ENCODE measurements around the gene B3GALT6.
A peak's percentile ranks its signal among the peaks of the same experiment; 100 is the strongest.

B3GALT6 gene

GRCh38 chr1:1200876-1201810, 30.9 kb upstream of the B3GALT6 start:
- peak; percentile 81 for DNase-seq (ENCODE audit: low read depth, low spot score)

- no peak for DNase-seq (ENCODE audit: low read depth, low spot score)
These were observed 29.0 kb upstream of the B3GALT6 start for GRCh38 chr1:1202831-1203560.

DNA sequence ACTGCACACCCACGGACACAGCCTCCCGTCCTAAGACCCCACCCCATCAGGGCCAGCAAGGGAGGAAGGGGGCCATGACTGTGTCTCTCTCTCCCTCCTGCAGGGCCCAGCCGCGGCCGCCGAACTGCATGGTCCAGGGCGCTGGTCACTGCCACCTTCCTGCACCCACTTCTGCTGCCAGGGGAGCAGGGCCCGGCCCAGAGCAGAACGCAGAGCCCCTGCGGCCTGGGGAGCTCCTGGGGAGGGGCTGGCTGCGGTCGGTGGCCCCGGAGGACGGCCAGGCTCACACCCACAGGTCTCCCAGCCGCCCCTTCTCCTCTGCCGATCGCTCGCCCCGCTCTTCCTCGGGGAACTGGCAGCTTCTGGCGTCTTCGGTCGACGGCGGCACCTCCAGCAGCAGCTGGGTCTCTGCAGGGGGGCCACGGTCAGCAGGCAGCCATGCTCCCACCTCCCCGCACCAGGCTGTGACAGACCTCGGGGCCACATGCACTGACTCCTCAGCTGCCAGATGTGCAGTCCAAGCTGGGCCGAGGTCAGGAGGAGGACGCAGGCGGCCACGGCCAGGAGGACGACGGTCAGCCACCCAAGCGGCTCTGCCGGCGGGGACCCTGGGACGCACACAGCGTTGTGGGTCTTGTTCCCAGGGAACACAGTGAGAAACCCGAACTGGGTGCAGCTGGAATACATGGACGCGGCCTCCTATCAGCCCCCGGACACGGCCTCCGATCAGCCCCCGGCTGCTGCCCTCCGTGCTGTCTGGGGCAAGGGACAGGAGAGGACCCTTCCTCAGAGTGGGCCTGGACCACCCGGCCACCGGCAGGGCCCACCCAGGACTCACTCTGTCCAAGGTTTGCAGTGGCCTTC, 28.2 kb upstream of the B3GALT6 start:
- DNase-seq (ENCODE audit: low read depth, low spot score), result no peak

DNA sequence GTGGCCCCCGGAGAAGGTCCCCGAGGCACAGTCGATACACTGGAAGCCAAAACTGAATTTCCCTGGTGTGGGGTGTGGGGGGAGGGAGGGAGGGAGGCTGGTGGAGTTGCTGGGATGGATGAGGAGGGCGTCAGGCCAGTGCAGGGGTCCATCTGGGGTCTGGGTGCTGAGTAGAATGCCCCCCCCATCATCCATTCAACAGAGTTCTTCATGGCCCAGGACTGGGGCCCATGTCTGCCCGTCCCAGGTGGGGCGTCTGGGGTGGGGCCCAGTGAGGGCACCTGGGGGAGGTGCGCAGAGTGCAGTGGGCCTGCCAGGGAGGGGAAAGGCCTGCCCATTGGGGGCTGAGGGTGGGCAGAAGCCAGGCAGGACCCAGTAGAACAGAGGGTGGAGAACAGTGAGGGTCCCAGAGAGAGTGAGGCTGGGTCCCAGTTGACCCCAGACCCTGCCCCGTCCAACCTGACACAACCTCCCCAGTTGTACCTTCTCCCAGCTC, 27.6 kb upstream of the B3GALT6 start:
- DNase-seq (ENCODE audit: low read depth, low spot score), result no peak

DNA sequence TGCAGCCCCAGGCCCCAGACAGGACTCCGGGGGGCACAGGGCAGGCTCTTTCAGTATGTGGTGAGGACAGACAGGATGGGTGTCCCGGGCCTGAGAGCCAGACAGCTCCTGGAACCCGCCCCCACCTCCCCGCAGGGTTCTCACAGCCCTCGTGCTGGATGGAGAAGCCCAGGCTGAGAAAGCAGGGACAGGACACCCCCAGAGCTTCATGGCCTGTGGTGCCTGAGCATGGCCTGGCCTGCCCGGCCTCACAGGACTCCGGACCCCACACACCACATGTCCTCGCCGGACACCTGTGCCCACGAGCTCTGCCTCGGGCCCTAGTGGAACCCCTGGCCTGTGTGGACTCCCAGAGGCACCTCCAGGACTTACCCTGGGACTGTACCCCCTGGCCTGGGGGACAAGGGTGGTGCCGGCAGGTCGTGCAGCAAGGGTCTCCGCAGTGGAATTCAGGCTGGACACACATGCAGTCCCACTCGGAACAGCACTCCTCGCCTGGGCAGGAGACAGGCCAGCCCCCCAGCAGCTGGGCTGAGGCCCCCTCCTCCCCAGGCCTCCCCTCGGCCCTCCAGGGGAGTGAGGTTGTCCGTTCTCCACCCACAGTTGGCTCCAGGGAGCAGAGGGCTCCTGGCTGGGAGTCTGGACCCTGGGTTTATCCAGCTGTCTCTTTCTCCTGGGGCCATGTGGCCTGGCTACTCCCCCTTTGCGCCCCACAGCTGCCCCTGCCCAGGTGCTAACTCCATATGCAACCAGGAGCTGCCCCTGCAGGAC, 26.9 kb upstream of the B3GALT6 start:
- no peak for DNase-seq (ENCODE audit: low read depth, low spot score)

DNA sequence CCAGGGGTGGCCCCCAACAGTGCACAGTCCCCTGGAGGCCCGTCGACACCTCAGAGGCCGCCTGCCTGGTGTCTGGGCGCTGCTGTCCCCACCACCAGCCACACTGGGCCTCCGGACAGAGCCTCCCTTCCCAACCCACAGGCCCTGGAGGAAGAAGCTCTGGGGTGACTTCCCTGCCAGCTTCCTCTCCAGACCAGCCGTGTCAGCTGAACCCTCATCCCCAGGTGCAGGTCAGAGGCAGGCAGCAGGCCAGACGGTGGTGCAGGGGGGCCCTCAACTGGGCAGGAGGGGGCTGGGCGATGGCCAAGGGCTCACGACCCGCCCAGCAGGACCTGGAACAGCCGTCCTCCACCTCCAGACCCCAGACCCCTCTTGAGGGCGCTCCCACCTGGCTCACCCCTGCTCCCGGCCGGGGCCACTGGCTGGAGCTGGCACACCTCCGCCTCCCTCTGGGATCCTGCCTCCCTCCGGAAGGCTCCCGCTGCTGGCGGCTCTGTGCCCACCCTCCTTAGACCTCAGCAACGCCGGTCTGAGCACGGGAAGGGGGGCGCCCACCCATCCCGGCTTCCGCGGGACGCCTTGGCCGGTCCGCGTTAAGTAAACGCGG, 26.2 kb upstream of the B3GALT6 start:
- no peak for DNase-seq (ENCODE audit: low read depth, low spot score)

DNA sequence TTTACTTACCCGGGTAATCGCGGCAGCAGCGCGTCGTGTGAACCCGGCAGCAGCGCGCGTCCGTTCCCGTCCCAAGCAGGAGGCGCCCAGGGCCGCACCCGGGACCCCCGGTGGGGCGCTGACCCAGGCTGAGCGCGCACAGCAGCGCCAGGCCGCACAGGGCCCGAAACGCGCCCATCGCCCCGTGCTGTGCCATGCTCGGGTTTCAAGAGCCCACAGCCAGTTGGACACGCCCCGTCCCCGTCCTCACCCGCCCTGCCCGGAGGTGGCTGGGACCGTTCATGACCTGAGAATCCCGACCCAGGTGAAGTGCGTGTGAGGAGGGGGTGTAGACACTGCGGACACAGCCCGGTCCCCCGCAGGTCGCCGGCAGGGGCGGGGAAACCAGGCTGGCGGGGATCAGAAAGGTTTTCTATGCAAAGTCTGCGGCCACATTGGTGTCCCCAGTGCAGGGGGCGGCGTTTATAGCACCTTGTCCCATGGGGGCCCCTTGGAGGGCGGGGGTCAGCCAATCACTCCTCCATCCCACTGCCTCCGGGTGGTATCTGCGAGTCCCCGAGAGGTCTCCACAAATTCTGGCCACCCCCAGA, 25.6 kb upstream of the B3GALT6 start, which contains the start of gene TNFRSF18:
Gene TNFRSF18, minus strand, starts transcription at position 217 of the 590 bp plus-strand sequence. Its CDS starts 21 bp downstream, at position 196.
- DNase-seq (ENCODE audit: low read depth, low spot score), result no peak

DNA sequence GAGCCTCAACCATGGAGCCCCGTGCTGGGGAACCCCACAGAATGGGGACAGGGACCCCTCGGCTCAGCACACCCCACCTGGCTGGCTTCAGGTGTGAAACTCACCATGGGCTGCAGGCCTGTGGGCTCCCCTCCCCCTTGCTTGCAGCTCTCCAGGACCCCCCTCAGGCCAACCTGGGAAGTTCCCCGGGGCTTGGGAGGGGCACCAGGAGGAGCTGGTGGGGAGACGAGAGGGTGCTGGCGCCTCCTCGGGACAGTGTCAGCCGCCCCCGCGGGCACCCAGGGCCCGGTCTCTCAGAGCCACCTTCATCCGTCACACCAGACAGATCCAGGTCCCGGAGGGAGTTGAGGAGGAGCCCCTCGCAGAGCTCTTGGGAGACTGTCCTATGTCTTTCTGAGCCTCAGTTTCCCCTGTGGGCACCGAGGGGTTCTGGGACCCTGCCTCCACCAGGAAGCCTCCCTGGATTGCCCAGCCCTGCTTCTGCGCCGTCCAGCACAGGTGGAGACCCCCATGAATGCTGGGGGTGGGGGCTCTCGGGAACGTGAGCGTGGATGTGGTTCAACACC, 25.0 kb upstream of the B3GALT6 start:
- no peak for DNase-seq (ENCODE audit: low read depth, low spot score)

GRCh38 chr1:1207571-1207892, 24.5 kb upstream of the B3GALT6 start:
- no peak for DNase-seq (ENCODE audit: low read depth, low spot score)

DNA sequence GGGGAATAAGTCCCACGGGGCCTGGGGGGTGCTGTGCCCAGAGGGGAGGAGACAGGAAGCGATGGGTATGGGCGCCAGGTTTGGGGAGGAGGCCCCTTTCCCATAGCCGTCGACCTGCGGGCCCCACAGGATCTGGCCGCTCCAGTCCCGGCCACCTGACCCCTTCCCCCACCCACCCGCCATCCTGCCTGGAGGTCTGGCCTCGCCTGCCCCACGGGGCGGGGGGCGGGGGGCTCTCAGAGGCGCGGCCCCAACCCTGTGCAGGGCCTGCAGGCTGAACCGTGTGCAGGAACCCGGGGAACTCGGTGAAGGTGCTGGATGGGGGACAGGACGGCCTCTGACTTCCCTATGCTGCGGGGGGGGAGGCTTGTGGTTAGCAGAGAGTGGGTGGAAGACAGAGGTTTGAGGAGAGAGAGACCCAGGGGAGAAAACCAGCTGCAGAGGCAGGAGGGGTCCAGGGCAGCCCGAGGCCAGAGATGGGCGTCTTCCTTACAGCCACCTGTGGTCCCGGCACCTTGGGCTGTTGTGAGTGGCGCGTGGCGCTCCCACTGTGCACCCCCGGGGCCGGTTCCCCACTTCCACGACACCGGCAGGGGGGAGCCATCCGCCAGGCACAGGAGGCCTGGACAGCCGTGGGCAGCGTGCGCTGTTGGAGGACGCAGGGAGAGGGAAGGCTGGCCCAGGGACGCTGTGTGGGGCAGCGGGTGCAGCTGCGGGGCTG, 23.2 kb upstream of the B3GALT6 start:
- DNase-seq (ENCODE audit: low read depth, low spot score), result no peak

GRCh38 chr1:1210726-1211540, 21.1 kb upstream of the B3GALT6 start:
- DNase-seq (ENCODE audit: low read depth, low spot score), result no peak

DNA sequence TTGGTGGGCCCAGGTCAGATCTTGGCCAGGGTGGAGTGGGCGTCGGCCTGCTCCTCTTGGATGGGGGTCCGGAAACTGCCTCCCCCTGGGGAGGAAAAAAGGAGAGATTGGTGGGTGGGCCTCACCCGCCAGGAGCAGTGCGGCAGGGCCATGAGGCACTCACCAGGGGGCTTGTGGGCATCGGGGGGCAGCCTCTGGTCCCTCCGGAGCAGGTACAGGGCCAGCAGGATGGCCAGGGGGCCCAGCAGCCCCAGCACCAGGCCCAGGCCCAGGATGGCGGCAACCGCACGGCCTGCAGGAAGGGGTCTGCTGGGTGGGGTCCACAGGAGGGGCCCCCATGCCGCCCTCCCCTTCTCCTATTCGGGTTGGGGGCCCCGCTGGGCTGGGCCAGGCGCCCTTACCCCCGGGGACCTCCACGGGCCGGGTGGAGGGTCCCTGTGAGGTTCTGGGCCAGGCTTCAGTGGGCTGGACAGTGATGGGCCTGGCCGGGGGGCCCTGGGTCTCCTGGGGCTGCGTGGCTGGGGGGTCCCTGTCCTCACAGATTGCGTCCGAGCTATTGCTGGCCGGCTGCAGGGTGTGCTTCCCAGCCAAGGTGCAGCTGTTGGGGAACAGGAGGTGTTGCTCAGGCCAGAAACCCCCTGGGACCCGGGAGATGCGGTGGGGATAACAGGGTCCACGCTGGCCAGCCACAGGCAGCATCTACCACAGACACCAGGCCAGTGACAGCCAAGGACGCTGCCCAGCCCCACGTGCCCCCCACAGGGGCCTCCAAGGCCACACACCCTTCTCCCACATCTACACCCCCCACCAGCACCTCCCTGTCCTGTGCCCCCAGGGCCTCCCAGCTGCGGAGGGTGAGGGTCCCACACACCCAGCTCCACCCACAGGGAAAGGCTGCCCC, 20.2 kb upstream of the B3GALT6 start:
- no peak for DNase-seq (ENCODE audit: low read depth, low spot score)

DNA sequence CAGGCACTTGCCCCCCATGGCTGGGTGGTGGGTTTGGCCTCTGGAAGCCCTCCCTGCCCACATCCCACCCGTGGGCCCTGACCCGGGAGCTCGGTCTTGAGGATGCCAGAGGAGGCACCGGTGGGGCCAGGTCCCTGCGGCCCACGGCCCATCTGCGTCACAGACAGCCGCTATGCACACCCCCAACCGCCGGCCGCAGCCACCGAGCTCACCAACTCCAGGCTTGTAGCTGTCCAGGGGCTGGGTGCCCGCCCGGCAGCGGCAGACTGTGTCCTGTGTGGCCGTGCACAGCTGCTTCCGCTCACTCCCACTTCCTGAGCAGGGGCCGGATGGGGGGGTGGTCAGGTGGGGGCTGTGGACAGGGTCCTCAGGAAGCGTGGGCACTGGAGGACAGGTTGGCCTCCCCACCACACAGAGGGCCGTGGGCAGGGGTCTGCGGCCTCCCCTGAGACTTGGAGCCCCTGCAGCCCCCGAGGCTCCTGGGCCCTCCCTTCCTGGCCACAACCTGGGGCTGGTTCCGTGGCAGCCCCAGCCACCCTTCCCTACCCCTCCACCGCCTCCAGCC, 19.2 kb upstream of the B3GALT6 start:
- DNase-seq (ENCODE audit: low read depth, low spot score), result no peak

DNA sequence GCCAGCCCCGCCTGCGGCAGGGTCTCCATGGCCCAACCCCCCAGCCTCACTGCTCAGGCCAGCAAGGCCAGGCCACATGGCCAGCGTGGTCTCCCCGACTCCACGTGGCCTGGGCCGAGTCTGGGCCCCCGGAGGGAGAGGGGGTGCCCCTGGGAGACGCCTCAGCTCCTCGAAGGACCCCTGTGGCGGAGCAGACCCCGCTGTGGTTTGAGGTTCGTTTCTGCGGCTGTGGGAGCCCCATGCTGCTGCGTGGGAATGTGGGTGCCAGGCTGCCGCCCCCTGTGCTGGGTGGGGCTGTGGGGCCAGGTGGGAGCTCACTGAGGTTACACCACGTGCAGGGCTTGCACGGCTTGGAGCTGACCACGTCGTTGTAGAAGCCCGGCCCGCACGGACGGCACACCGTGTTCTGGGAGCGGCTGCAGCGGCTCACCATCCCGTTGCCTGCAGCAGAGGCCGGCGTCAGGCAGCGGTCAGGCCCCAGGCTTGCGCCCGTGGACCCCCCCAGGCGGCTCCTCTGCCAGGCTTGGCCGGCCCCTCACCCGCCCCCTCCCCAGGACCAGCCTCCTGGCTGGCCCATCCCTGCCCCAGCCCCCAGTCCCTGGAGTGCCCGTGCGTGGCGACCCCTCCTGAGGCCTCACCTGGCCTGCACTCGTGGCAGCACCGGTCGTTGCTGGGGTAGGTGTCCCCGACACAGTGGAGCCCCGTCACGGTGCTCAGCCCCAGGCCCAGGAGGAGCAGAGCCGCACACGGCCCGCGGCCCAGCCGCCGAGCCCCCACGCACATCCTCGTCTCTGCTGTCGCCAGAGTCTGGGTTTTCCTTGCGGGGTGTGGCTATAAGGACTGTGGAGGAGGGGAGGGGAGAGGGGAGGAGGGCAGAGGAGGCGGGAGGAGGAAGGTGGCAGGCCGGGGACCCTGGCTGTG, 18.4 kb upstream of the B3GALT6 start, which contains the start of gene TNFRSF4:
Gene TNFRSF4, minus strand, starts transcription at position 809 of the 921 bp plus-strand sequence. Its CDS starts 26 bp downstream, at position 783.
- no peak for DNase-seq (ENCODE audit: low read depth, low spot score)

DNA sequence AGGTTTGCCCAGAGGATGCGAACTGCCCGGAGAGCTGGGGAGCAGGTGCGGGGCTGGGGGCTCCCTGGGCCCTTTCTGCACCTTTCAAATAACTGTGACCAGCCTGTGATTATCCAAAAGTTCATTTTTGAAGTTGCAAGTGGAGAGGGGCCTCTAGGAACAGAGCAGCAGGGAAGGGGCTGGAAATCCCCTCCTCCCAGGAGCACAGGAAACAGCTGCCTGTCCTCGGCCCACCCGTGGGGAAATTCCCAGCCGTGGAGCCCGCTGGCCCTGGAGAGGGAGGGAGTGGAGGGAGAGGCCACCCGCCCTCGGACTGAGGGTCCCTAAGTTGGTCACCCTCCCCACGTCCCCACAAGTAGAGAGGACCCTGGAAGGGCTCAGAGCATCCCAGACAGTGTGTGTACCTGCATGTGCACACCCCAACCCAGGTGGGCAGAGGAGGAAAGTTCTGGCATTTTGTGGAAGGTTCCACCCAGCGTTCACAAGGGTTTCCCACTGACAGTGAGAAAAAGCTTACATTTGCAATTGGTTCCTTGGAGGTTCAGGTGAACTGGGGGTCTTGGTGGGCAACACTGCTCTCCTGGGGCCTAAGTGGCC, 16.9 kb upstream of the B3GALT6 start:
- DNase-seq (ENCODE audit: low read depth, low spot score), result no peak

Data from activated CD4-positive, CD25-positive, alpha-beta regulatory T cell treated with anti-CD3 and anti-CD28 coated beads, Interleukin-2, amount 50 U/mL, for 16 hours (primary cell).